Neutrophil (primary cell): ENCODE data around the gene CEP135.
A peak's percentile ranks its signal among the peaks of the same experiment; 100 is the strongest.

ENCODE experiments used
- H3K27ac ChIP-seq: fragments of 200-600 bp; sonication (generic); 2 replicates; pipeline ENCODE4 v1.5.1; 2016; ENCODE audit warnings: mild to moderate bottlenecking, moderate library complexity
- H3K27me3 ChIP-seq: fragments of 200-600 bp; sonication (generic); 2 replicates; pipeline ENCODE4 v1.6.0; 2016; ENCODE audit warnings: mild to moderate bottlenecking
- H3K36me3 ChIP-seq: fragments of 200-600 bp; sonication (generic); 2 replicates; pipeline ENCODE4 v1.5.1; 2017
- H3K4me1 ChIP-seq, 2 experiments: fragments of 200-600 bp in 1 of 2; sonication (generic) in 1 of 2; 1 replicate in 1 of 2; 2 replicates in 1 of 2; pipeline versions ENCODE4 v1.5.1 to v1.6.1; 2013 to 2016; ENCODE audit warnings: low read depth in 1 of 2, low read length in 1 of 2, mild to moderate bottlenecking in 1 of 2, moderate library complexity in 1 of 2; ENCODE audit not compliant: control insufficient read depth in 1 of 2, insufficient read depth in 1 of 2
- H3K4me3 ChIP-seq, 2 experiments: fragments of 200-600 bp in 1 of 2; sonication (generic) in 1 of 2; 1 replicate in 1 of 2; 2 replicates in 1 of 2; pipeline ENCODE4 v1.5.1; 2013 to 2016; ENCODE audit warnings: low read depth in 1 of 2, low read length in 1 of 2, mild to moderate bottlenecking in 1 of 2, moderate library complexity in 1 of 2
- H3K9me3 ChIP-seq: fragments of 200-600 bp; sonication (generic); 2 replicates; pipeline ENCODE4 v1.5.1; 2016
- CTCF ChIP-seq: fragments of 200-600 bp; sonication (generic); IDR thresholded peaks from 2 replicates; pipeline ENCODE4 v1.5.1; 2016; ENCODE audit warnings: antibody characterized with exemption

Gene CEP135

GRCh38 chr4:55948726-55949481 is at the start of gene CEP135:
Gene CEP135, plus strand, starts transcription at chr4:55948945. Its CDS starts 3,186 bp downstream, at chr4:55952131.
- TF ChIP-seq CTCF: peak; percentile 90
- H3K4me1 ChIP-seq: peaks cover 32 to 34% of the 10 kb centered on the region in 2 experiments
- H3K4me3 ChIP-seq: peak within 1 kb of the TSS; percentile 69 to 99
- H3K36me3 ChIP-seq: peaks cover 4% of the 10 kb centered on the region
- H3K27ac ChIP-seq: peak within 1 kb of the TSS; percentile 96
- H3K27me3 ChIP-seq: no peaks in the 10 kb centered on the region
- H3K9me3 ChIP-seq: no peaks in the 10 kb centered on the region

GRCh38 chr4:55902677-55903076 is 46.1 kb upstream of the CEP135 start:
- Histone ChIP-seq H3K27me3 (no peaks in the 10 kb centered on the region), H3K4me1 (no peaks in the 10 kb centered on the region), H3K4me3 (no peak overlapping the region), H3K9me3 (no peaks in the 10 kb centered on the region), H3K36me3 (peaks cover 85% of the 10 kb centered on the region), H3K27ac (no peak overlapping the region)
- no peak for TF ChIP-seq CTCF

- TF ChIP-seq CTCF: no peak
- Histone ChIP-seq H3K27ac (no peak overlapping the region), H3K36me3 (peaks cover 76% of the 10 kb centered on the region), H3K27me3 (no peaks in the 10 kb centered on the region), H3K4me1 (no peaks in the 10 kb centered on the region), H3K4me3 (no peak overlapping the region), H3K9me3 (no peaks in the 10 kb centered on the region)
Measured at GRCh38 chr4:55903577-55903976, 45.2 kb upstream of the CEP135 start.

GRCh38 chr4:55904576-55904975 is 44.2 kb upstream of the CEP135 start:
- Histone ChIP-seq H3K9me3 (no peaks in the 10 kb centered on the region), H3K27me3 (no peaks in the 10 kb centered on the region), H3K27ac (no peak overlapping the region), H3K4me1 (no peaks in the 10 kb centered on the region), H3K36me3 (peaks cover 67% of the 10 kb centered on the region), H3K4me3 (no peak overlapping the region)
- TF ChIP-seq CTCF: no peak

GRCh38 chr4:55906323-55906722 is 42.4 kb upstream of the CEP135 start:
- H3K36me3 ChIP-seq: peaks cover 51% of the 10 kb centered on the region
- no peaks in the 10 kb centered on the region for H3K9me3 ChIP-seq
- no peaks in the 10 kb centered on the region for H3K27me3 ChIP-seq
- H3K27ac ChIP-seq: no peak overlapping the region
- TF ChIP-seq CTCF: no peak
- H3K4me1 ChIP-seq: no peaks in the 10 kb centered on the region
- no peak overlapping the region for H3K4me3 ChIP-seq
